GM12892 (cell line): ENCODE measurements around the gene HACD1.
"Not testable (repeated sequence)": the region's sequence is repeated elsewhere in the genome, so short reads cannot be mapped to it uniquely, and the experiment has no call there.

Experiments used
- DNase-seq: peaks from one replicate; pipeline ENCODE4 v3.0.0; 2011; ENCODE audit not compliant: insufficient read length
- FAIRE-seq: peaks from 2 replicates; lab custom pipeline; 2011; peaks lifted over from hg19 to GRCh38; lab: Jason Lieb, UNC
- POLR2A ChIP-seq: IDR thresholded peaks from 2 replicates; pipeline ENCODE4 v1.6.1; 2011; ENCODE audit warnings: low read depth, low read length, control low read depth
- POLR2AphosphoS5 ChIP-seq: IDR thresholded peaks from 2 replicates; pipeline ENCODE4 v1.6.1; 2011; ENCODE audit warnings: low read depth, low read length, control low read depth
- TAF1 ChIP-seq: IDR thresholded peaks from 2 replicates; pipeline ENCODE4 v1.6.1; 2011; ENCODE audit warnings: low read depth, mild to moderate bottlenecking, control low read depth, low read length, borderline replicate concordance

HACD1 gene

GRCh38 chr10:17590969-17591645, 26.1 kb downstream of the HACD1 start:
- FAIRE-seq (no peak), DNase-seq (no peak)
- TF ChIP-seq POLR2AphosphoS5 (no peak), POLR2A (no peak), TAF1 (no peak)

GRCh38 chr10:17589316-17589715, 27.9 kb downstream of the HACD1 start:
- FAIRE-seq, DNase-seq: not testable (repeated sequence)

DNA sequence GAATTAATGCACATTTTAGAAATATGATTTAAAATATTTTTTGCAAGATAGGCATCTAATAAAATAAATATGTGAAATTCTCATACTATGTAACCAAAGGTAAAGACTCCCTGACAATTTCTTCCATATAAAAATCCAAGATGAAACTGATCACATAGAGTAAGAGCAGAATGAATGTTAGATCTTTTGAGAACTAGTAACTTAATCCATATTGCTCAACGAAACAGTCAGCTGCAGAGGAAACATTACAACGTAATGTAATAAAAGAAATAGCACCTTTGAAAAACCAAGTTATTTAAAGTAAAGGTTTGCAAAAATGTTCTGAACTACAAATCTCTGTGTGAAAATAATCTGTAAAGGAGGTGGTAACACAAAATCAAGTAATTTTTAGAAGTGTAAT, 28.8 kb downstream of the HACD1 start:
- no peak for FAIRE-seq
- TF ChIP-seq TAF1 (no peak), POLR2A (no peak), POLR2AphosphoS5 (no peak)
- DNase-seq, result no peak

DNA sequence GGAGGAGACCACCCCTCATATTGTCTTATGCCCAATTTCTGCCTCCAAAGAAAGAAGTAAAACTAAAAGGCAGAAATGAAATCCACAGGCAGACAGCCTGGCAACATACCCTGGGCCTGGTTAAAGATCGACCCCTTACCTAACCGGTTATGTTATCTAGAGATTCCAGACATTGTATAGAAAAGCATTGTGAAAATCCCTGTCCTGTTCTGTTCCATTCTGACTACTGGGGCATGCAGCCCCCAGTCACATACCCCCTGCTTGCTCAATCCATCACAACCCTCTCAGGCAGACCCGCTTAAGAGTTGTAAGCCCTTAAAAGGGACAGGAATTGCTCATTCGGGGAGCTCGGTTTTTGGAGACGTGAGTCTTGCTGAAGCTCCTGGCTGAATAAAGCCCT, 29.9 kb downstream of the HACD1 start:
- DNase-seq, FAIRE-seq: not testable (repeated sequence)

GRCh38 chr10:17586821-17587234, 30.3 kb downstream of the HACD1 start:
- FAIRE-seq, result peak; percentile 67
- TF ChIP-seq POLR2AphosphoS5, result no peak
- TF ChIP-seq POLR2A, result no peak
- no peak for TF ChIP-seq TAF1

GRCh38 chr10:17585016-17585415, 32.2 kb downstream of the HACD1 start:
- FAIRE-seq (peak; percentile 60), DNase-seq (no peak)
- TF ChIP-seq POLR2A, result no peak
- TF ChIP-seq TAF1, result no peak
- no peak for TF ChIP-seq POLR2AphosphoS5

More at GRCh38 chr10:17586821-17587234, 30.3 kb downstream of the HACD1 start:
- DNase-seq, result no peak

GRCh38 chr10:17580885-17581284, 36.3 kb downstream of the HACD1 start:
- DNase-seq, result no peak
- FAIRE-seq, result no peak
- TF ChIP-seq POLR2A, result no peak
- TF ChIP-seq POLR2AphosphoS5, result no peak
- no peak for TF ChIP-seq TAF1

GRCh38 chr10:17578603-17579002, 38.6 kb downstream of the HACD1 start:
- no peak for TF ChIP-seq POLR2AphosphoS5
- FAIRE-seq (no peak), DNase-seq (no peak)

GRCh38 chr10:17576768-17577167, 40.4 kb downstream of the HACD1 start:
- DNase-seq (no peak), FAIRE-seq (no peak)
- TF ChIP-seq POLR2AphosphoS5 (no peak), POLR2A (no peak)

GRCh38 chr10:17564911-17565310, 52.3 kb downstream of the HACD1 start:
- DNase-seq (no peak), FAIRE-seq (no peak)
- TF ChIP-seq POLR2A (no peak), TAF1 (no peak), POLR2AphosphoS5 (no peak)

DNA sequence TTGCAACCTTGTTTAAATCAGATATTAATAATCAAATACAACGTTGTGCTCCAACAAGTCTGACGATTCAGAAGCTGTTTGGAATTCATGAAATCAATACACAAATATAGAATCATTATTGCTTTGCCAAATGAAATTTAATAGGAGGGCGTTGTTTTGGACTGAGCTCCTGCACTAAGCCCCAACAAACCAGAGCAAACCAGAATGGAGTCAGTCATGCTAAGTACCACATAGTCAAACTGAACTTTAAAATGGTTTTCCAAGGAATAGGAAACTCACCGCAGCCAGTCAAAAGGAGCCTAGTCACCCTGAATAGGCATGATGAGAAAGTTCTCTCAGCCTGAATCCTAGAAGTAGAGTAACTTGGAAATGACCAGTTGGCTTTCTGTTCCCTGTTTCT, 53.7 kb downstream of the HACD1 start:
- DNase-seq, result no peak
- FAIRE-seq, result no peak
- TF ChIP-seq TAF1 (no peak), POLR2AphosphoS5 (no peak), POLR2A (no peak)

- DNase-seq, result no peak
- no peak for TF ChIP-seq POLR2A
- no peak for TF ChIP-seq POLR2AphosphoS5
- TF ChIP-seq TAF1, result no peak
- no peak for FAIRE-seq
These were observed 54.6 kb downstream of the HACD1 start for GRCh38 chr10:17562614-17563013.

GRCh38 chr10:17561111-17561510, 56.1 kb downstream of the HACD1 start:
- FAIRE-seq (no peak), DNase-seq (no peak)
- no peak for TF ChIP-seq POLR2A
- no peak for TF ChIP-seq POLR2AphosphoS5
- TF ChIP-seq TAF1, result no peak
